ENCODE measurements around the gene DACH1.
"Not testable (repeated sequence)": the region's sequence is repeated elsewhere in the genome, so short reads cannot be mapped to it uniquely, and the experiment has no call there.

Gene DACH1

GRCh38 chr13:71864986-71865873 lies 1.8 kb downstream of the DACH1 start:
- no peak for DNase-seq

GRCh38 chr13:71864094-71864985 lies 2.7 kb downstream of the DACH1 start:
- DNase-seq: no peak

GRCh38 chr13:71863254-71863865 lies 3.6 kb downstream of the DACH1 start:
- no peak for DNase-seq

GRCh38 chr13:71862459-71862943 lies 4.5 kb downstream of the DACH1 start:
- no peak for DNase-seq

- DNase-seq: no peak
These were observed 5.1 kb downstream of the DACH1 start for GRCh38 chr13:71861769-71862458.

- no peak for DNase-seq
These were observed 6.4 kb downstream of the DACH1 start for GRCh38 chr13:71860547-71861138.

- DNase-seq: no peak
These were observed 8.4 kb downstream of the DACH1 start for GRCh38 chr13:71858647-71859046.

GRCh38 chr13:71856548-71857043 lies 10.4 kb downstream of the DACH1 start:
- no peak for DNase-seq

GRCh38 chr13:71854401-71854800 lies 12.6 kb downstream of the DACH1 start:
- DNase-seq: no peak

- DNase-seq: no peak
These were observed 13.3 kb downstream of the DACH1 start for GRCh38 chr13:71853725-71854124.

- DNase-seq: no peak
These were observed 14.3 kb downstream of the DACH1 start for GRCh38 chr13:71852736-71853135.

- no peak for DNase-seq
These were observed 15.2 kb downstream of the DACH1 start for GRCh38 chr13:71851498-71852409.

GRCh38 chr13:71842003-71842402 lies 25.0 kb downstream of the DACH1 start:
- no peak for DNase-seq

- no peak for DNase-seq
These were observed 28.2 kb downstream of the DACH1 start for GRCh38 chr13:71838842-71839241.

- not testable (repeated sequence) for DNase-seq
These were observed 29.4 kb downstream of the DACH1 start for GRCh38 chr13:71837582-71837981.

- no peak for DNase-seq
These were observed 35.3 kb downstream of the DACH1 start for GRCh38 chr13:71831716-71832115.

GRCh38 chr13:71830736-71831135 lies 36.3 kb downstream of the DACH1 start:
- DNase-seq: no peak

GRCh38 chr13:71830323-71830722 lies 36.7 kb downstream of the DACH1 start:
- DNase-seq: no peak

GRCh38 chr13:71829547-71829946 lies 37.5 kb downstream of the DACH1 start:
- no peak for DNase-seq

GRCh38 chr13:71828564-71828963 lies 38.4 kb downstream of the DACH1 start:
- no peak for DNase-seq

- DNase-seq: no peak
These were observed 38.9 kb downstream of the DACH1 start for GRCh38 chr13:71828117-71828516.

All from GOT3 (cell line).